Smooth muscle cell (in vitro differentiated cells): ENCODE results near the gene VTA1. TPM values are rescaled to one million over a fixed set of nuclear protein-coding genes. Genes with fewer than 3 reads are reported as not detected.
"Not testable (repeated sequence)": the region's sequence is repeated elsewhere in the genome, so short reads cannot be mapped to it uniquely, and the experiment has no call there.

Experiments used
- DNase-seq: peaks from one replicate; lab custom pipeline; 2025; ENCODE audit not compliant: unreplicated experiment; lab: John Stamatoyannopoulos, UW
- H2AFZ ChIP-seq: fragments of 200-600 bp; sonication (generic); 2 replicates; pipeline ENCODE4 v1.6.0; 2016; ENCODE audit warnings: antibody characterized with exemption, low read depth, mild to moderate bottlenecking
- H3F3A ChIP-seq: fragments of 200-600 bp; sonication (generic); 2 replicates; pipeline ENCODE4 v1.6.0; 2017; ENCODE audit warnings: antibody characterized with exemption, low read depth
- H3K27ac ChIP-seq: fragments of 200-600 bp; sonication (generic); 2 replicates; pipeline ENCODE4 v1.5.1; 2016; ENCODE audit warnings: low read depth, mild to moderate bottlenecking
- H3K27me3 ChIP-seq: fragments of 200-600 bp; sonication (generic); 2 replicates; pipeline ENCODE4 v1.6.1; 2016; ENCODE audit warnings: low read depth, mild to moderate bottlenecking
- H3K36me3 ChIP-seq: fragments of 200-600 bp; sonication (generic); 2 replicates; pipeline ENCODE4 v1.5.1; 2016; ENCODE audit warnings: low read depth
- H3K4me1 ChIP-seq: fragments of 200-600 bp; sonication (generic); 2 replicates; pipeline ENCODE4 v1.5.1; 2016; ENCODE audit warnings: low read depth
- H3K4me2 ChIP-seq: fragments of 200-600 bp; sonication (generic); 2 replicates; pipeline ENCODE4 v1.6.0; 2016; ENCODE audit warnings: mild to moderate bottlenecking
- H3K4me3 ChIP-seq: fragments of 200-600 bp; sonication (generic); 2 replicates; pipeline ENCODE4 v1.5.1; 2016; ENCODE audit warnings: mild to moderate bottlenecking
- H3K79me2 ChIP-seq: fragments of 200-600 bp; sonication (generic); 2 replicates; pipeline ENCODE4 v1.6.0; 2016; ENCODE audit warnings: low read depth, mild to moderate bottlenecking
- H3K9ac ChIP-seq: fragments of 200-600 bp; sonication (generic); 2 replicates; pipeline ENCODE4 v1.6.0; 2016; ENCODE audit warnings: low read depth
- H3K9me3 ChIP-seq: fragments of 200-600 bp; sonication (generic); replicated peaks from 2 replicates; pipeline ENCODE4 v1.5.1; 2016; ENCODE audit warnings: low read depth
- H4K20me1 ChIP-seq: fragments of 200-600 bp; sonication (generic); 2 replicates; pipeline ENCODE4 v1.6.0; 2016; ENCODE audit warnings: low read depth
- WGBS: methylation state at CpG from one replicate; pipeline ENCODE4 v1.1.7; 2016; ENCODE audit warnings: low lambda C conversion rate; 5-methylcytosine and 5-hydroxymethylcytosine counted together
- polyA plus RNA-seq: library from polyadenylated mRNA; unstranded; fragments of >200 nt; fragmentation: Nextera tagmentation; extraction: Ambion mirVana; gene quantifications from 2 replicates; pipeline ENCODE4 v1.2.1, GENCODE V29; 2016
- total RNA-seq: library from RNA; depleted of rRNA; stranded (reverse); fragments of >200 nt; gene quantifications from 2 replicates; pipeline ENCODE4 v1.2.3, GENCODE V29; 2014
- TF ChIP-seq, protein P1 (sequence below): fragments of 200-600 bp; sonication (generic); IDR thresholded peaks from 2 replicates; pipeline ENCODE4 v1.5.1; 2017; ENCODE audit warnings: borderline replicate concordance, mild to moderate bottlenecking, antibody characterized with exemption; ENCODE audit not compliant: insufficient read depth, poor library complexity, severe bottlenecking

VTA1 gene
- total and polyA plus RNA-seq, 2 experiments from 2014 or later, result 58.5 to 94.1 TPM

DNA sequence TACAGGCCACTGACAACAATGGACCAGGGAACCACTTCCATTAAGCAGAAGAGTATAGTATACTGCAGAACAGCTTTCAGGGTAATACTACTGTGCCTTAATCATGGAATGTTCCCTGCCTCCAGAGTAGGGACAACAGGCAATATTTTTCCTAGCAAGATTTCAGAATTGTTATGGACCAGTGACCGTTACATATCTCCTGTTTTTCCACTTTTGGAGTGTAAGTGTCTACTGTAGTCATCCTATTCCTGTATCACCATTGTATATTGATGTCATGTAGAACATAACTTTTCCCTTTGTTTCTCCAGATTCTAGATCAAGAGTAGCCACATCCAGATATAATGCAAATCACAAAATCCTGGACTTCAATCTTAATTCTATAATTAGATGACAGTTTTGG lies 16.2 kb upstream of the VTA1 start:
- H3K79me2 ChIP-seq, result no peaks in the 10 kb centered on the region
- H3K9ac ChIP-seq, result no peak overlapping the region
- no peaks in the 10 kb centered on the region for H3K4me1 ChIP-seq
- H3K27me3 ChIP-seq, result no peaks in the 10 kb centered on the region
- H3K36me3 ChIP-seq, result no peaks in the 10 kb centered on the region
- DNase-seq, result no peak
- H4K20me1 ChIP-seq, result no peaks in the 10 kb centered on the region
- no peak overlapping the region for H2AFZ ChIP-seq
- H3F3A ChIP-seq, result no peaks in the 10 kb centered on the region
- H3K4me3 ChIP-seq, result no peak overlapping the region
- H3K9me3 ChIP-seq, result no peaks in the 10 kb centered on the region
- TF ChIP-seq, protein P1, sequence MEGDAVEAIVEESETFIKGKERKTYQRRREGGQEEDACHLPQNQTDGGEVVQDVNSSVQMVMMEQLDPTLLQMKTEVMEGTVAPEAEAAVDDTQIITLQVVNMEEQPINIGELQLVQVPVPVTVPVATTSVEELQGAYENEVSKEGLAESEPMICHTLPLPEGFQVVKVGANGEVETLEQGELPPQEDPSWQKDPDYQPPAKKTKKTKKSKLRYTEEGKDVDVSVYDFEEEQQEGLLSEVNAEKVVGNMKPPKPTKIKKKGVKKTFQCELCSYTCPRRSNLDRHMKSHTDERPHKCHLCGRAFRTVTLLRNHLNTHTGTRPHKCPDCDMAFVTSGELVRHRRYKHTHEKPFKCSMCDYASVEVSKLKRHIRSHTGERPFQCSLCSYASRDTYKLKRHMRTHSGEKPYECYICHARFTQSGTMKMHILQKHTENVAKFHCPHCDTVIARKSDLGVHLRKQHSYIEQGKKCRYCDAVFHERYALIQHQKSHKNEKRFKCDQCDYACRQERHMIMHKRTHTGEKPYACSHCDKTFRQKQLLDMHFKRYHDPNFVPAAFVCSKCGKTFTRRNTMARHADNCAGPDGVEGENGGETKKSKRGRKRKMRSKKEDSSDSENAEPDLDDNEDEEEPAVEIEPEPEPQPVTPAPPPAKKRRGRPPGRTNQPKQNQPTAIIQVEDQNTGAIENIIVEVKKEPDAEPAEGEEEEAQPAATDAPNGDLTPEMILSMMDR, result no peak
- WGBS, result 93% methylated on average over 1 of the region's 1 CpG
- H3K27ac ChIP-seq, result no peak overlapping the region
- H3K4me2 ChIP-seq, result no peak overlapping the region

DNA sequence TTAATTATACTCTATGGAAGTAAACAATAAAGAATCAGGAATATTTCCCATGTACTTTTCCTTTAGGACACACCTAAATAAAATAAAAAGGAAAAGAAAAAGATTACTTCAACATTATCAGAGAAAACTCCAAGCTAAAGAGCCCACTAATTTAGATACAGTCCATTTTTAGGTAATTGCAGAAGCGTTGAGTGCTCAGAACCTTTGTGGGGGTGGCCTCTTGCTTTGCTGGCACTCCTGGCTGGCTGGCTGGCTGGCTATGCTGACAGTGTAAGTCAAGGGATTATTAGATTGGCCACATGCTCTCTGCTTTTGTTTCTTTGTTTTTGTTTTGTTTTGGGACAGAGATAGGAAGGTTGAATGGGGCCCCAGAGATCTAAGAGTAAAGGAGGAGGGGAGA lies 14.4 kb upstream of the VTA1 start, which contains the start of gene GJE1:
Gene GJE1, plus strand, starts transcription at position 301 of the 400 bp plus-strand sequence. CDS start 234 bp downstream, outside the sequence.
- TF ChIP-seq, protein P1, result no peak
- H3K36me3 ChIP-seq, result no peaks in the 10 kb centered on the region
- no peak within 1 kb of the TSS for H3K27ac ChIP-seq
- H3K4me2 ChIP-seq, result no peak within 1 kb of the TSS
- H2AFZ ChIP-seq, result no peak within 1 kb of the TSS
- no peaks in the 10 kb centered on the region for H3K9me3 ChIP-seq
- H3K9ac ChIP-seq, result no peak within 1 kb of the TSS
- H3K4me3 ChIP-seq, result no peak within 1 kb of the TSS
- no peaks in the 10 kb centered on the region for H3K4me1 ChIP-seq
- no peaks in the 10 kb centered on the region for H3F3A ChIP-seq
- 47% methylated on average over 1 of the region's 1 CpG for WGBS
- no peaks in the 10 kb centered on the region for H3K27me3 ChIP-seq
- no peaks in the 10 kb centered on the region for H3K79me2 ChIP-seq
- no peaks in the 10 kb centered on the region for H4K20me1 ChIP-seq
- DNase-seq, result no peak

DNA sequence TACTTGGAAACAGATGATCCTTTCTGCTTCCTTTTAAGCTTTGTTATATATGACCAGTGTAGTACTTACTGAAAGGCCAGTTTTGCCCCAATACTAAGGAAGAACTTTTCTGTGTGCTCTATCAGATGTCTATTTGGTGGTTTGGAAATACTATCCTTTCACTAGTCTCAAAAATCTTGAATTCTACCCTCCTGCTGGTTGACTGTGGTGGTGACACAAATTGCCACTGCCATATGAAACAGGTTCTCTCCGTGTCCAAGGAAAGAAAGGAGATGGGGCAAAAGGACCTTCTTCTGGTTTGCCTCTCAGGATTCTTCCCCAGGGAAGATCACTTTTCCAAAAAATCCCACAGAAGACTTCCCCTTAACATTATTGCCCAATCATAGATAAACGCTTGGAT lies 8.2 kb upstream of the VTA1 start:
- H4K20me1 ChIP-seq, result no peaks in the 10 kb centered on the region
- WGBS, result 48% methylated on average over 2 of the region's 2 CpGs
- no peak for DNase-seq
- no peaks in the 10 kb centered on the region for H3K27me3 ChIP-seq
- no peak overlapping the region for H3K4me2 ChIP-seq
- H3K9ac ChIP-seq, result no peak overlapping the region
- no peaks in the 10 kb centered on the region for H3K79me2 ChIP-seq
- H3K9me3 ChIP-seq, result no peaks in the 10 kb centered on the region
- H2AFZ ChIP-seq, result no peak overlapping the region
- TF ChIP-seq, protein P1, result no peak
- no peak overlapping the region for H3K4me3 ChIP-seq
- no peak overlapping the region for H3K27ac ChIP-seq
- no peaks in the 10 kb centered on the region for H3F3A ChIP-seq
- no peaks in the 10 kb centered on the region for H3K36me3 ChIP-seq
- no peaks in the 10 kb centered on the region for H3K4me1 ChIP-seq

DNA sequence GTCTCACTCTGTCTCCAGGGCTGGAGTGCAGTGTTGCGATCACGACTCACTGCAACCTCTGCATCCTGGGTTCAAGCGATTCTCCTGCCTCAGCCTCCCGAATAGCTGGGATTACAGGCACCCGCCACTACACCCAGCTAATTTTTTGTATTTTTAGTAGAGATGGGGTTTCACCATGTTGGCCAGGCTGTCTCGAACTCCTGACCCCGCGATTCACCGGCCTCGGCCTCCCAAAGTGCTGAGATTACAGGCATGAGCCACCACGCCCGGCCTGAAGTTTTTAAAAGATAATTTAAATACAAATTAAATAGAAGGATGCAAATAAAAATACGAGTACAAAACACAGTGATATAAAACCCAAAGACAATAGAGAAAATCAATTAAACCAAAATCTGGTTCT lies 5.5 kb upstream of the VTA1 start:
- WGBS, result 93% methylated on average over 13 of the region's 13 CpGs
- not testable (repeated sequence) for H4K20me1 ChIP-seq, H3K36me3 ChIP-seq, H3K9me3 ChIP-seq, H3K4me3 ChIP-seq, H3K4me2 ChIP-seq, H2AFZ ChIP-seq, H3F3A ChIP-seq, H3K79me2 ChIP-seq, H3K9ac ChIP-seq, H3K27ac ChIP-seq, H3K27me3 ChIP-seq, DNase-seq, H3K4me1 ChIP-seq
